GM12873 (cell line): Measurements from ENCODE around the gene CNTROB.
A peak's percentile ranks its signal among the peaks of the same experiment; 100 is the strongest.

ENCODE experiments used
- CTCF ChIP-seq: IDR thresholded peaks from 2 replicates; pipeline ENCODE4 v1.5.1; 2012; ENCODE audit warnings: low read depth, mild to moderate bottlenecking, moderate library complexity, low read length, control low read depth; ENCODE audit not compliant: insufficient read depth; ENCODE audit errors: missing control alignments

Gene CNTROB

GRCh38 chr17:7984904-7985303 lies 52.9 kb downstream of the CNTROB start:
- no peak for TF ChIP-seq CTCF

- no peak for TF ChIP-seq CTCF
Observed at GRCh38 chr17:7987112-7987893, 55.3 kb downstream of the CNTROB start.

GRCh38 chr17:7988750-7989178 lies 56.8 kb downstream of the CNTROB start:
- TF ChIP-seq CTCF: peak; percentile 58

- TF ChIP-seq CTCF: peak; percentile 94
Observed at GRCh38 chr17:7989781-7990655, 58.0 kb downstream of the CNTROB start.

GRCh38 chr17:7992516-7992915 lies 60.5 kb downstream of the CNTROB start:
- TF ChIP-seq CTCF: no peak

GRCh38 chr17:7992924-7993323 lies 60.9 kb downstream of the CNTROB start:
- no peak for TF ChIP-seq CTCF

GRCh38 chr17:7993972-7994589 lies 62.1 kb downstream of the CNTROB start:
- no peak for TF ChIP-seq CTCF
